GM12878 (cell line): ENCODE measurements around the gene NDUFB11. TPM values are rescaled to one million over a fixed set of nuclear protein-coding genes. Genes with fewer than 3 reads are reported as not detected.

Experiments
- ATAC-seq: fragments of 200-7000 bp; cut with Tn5 transposase; 3 replicates; pipeline ENCODE4 v1.9.1; 2020; ENCODE audit warnings: mild to moderate bottlenecking, moderate library complexity
- BruUV-seq: library from RNA; stranded (reverse); fragments of 400-500 nt; replicated peaks from 2 replicates; lab custom pipeline; 2021; lab: Mats Ljungman, UMichigan
- CTCF ChIA-PET: fragments of 300-600 bp; sonication (Branson Sonifier 250); formaldehyde crosslinking; extraction: SDS; loops from one replicate; lab custom pipeline; 2021; ENCODE audit warnings: inconsistent platforms; lab: Yijun Ruan, JAX
- POLR2A ChIA-PET: fragments of 350-600 bp; formaldehyde crosslinking; extraction: SDS; loops from one replicate; lab custom pipeline; 2021; ENCODE audit warnings: inconsistent platforms; lab: Charles Lee
- RAD21 ChIA-PET: fragments of 300-600 bp; sonication (Branson Sonifier 250); formaldehyde crosslinking; loops from one replicate; lab custom pipeline; 2023; ENCODE audit warnings: antibody characterized with exemption; ENCODE audit not compliant: unreplicated experiment; lab: Charles Lee
- SMC1A ChIA-PET: fragments of 300-600 bp; sonication (Branson Sonifier 250); formaldehyde crosslinking; loops from one replicate; lab custom pipeline; 2023; ENCODE audit not compliant: unreplicated experiment, uncharacterized antibody; lab: Charles Lee
- DNase-seq: peaks from one replicate; pipeline ENCODE4 v3.0.0-alpha.2; 2011; ENCODE audit warnings: low read depth, low spot score
- FAIRE-seq: peaks from 3 replicates; lab custom pipeline; 2011; peaks lifted over from hg19 to GRCh38; lab: Jason Lieb, UNC
- H2AFZ ChIP-seq: 2 replicates; pipeline ENCODE4 v1.6.0; 2011; ENCODE audit warnings: low read depth, low read length, control low read depth; ENCODE audit not compliant: control insufficient read depth
- H3K27ac ChIP-seq: 2 replicates; pipeline ENCODE4 v1.5.1; 2011; ENCODE audit warnings: control low read depth; ENCODE audit not compliant: control insufficient read depth, insufficient read depth
- H3K27me3 ChIP-seq, 2 experiments: replicated peaks in 1 of 2; 2 replicates each; pipeline versions ENCODE4 v1.6.0 to v1.6.1; 2011; ENCODE audit warnings: low read length in 1 of 2; ENCODE audit not compliant: control insufficient read depth in 2 of 2, insufficient read depth in 2 of 2
- H3K36me3 ChIP-seq, 2 experiments: 2 replicates each; pipeline ENCODE4 v1.5.1; 2011; ENCODE audit warnings: low read length in 1 of 2; ENCODE audit not compliant: control insufficient read depth in 2 of 2, insufficient read depth in 2 of 2
- H3K4me1 ChIP-seq: 2 replicates; pipeline ENCODE4 v1.6.1; 2011; ENCODE audit warnings: mild to moderate bottlenecking, low read length, moderate library complexity, mixed read lengths; ENCODE audit not compliant: control insufficient read depth, insufficient read depth
- H3K4me2 ChIP-seq: 2 replicates; pipeline ENCODE4 v1.6.0; 2011; ENCODE audit warnings: control low read depth; ENCODE audit not compliant: control insufficient read depth, insufficient read depth
- H3K4me3 ChIP-seq: fragments of 200-600 bp; sonication (generic); 2 replicates; pipeline ENCODE4 v1.5.1; 2016
- H3K79me2 ChIP-seq: 2 replicates; pipeline ENCODE4 v1.6.0; 2011; ENCODE audit warnings: low read length; ENCODE audit not compliant: control insufficient read depth, insufficient read depth
- H3K9ac ChIP-seq: 2 replicates; pipeline ENCODE4 v1.8.0; 2011; ENCODE audit warnings: low read length, control low read depth, mixed read lengths; ENCODE audit not compliant: control insufficient read depth, insufficient read depth
- H3K9me3 ChIP-seq: replicated peaks from 3 replicates; pipeline ENCODE4 v1.5.1; 2011; ENCODE audit warnings: mild to moderate bottlenecking, low read length; ENCODE audit not compliant: control insufficient read depth, insufficient read depth
- H4K20me1 ChIP-seq: 2 replicates; pipeline ENCODE4 v1.6.0; 2011; ENCODE audit not compliant: control insufficient read depth, insufficient read depth
- ASH2L ChIP-seq: fragments of 300-600, 200-600 bp; sonication (generic); IDR thresholded peaks from 2 replicates; pipeline ENCODE4 v1.6.1; 2017; ENCODE audit warnings: low read depth, mild to moderate bottlenecking, borderline replicate concordance
- BCL11A ChIP-seq: IDR thresholded peaks from 2 replicates; pipeline ENCODE4 v1.6.1; 2011; ENCODE audit warnings: low read depth, low read length
- BCL3 ChIP-seq: IDR thresholded peaks from 2 replicates; pipeline ENCODE4 v1.6.1; 2011; ENCODE audit warnings: borderline replicate concordance, low read depth, mild to moderate bottlenecking, moderate library complexity, low read length; ENCODE audit not compliant: insufficient read depth, poor library complexity, severe bottlenecking
- BHLHE40 ChIP-seq, 2 experiments: fragments of 450-650 bp in 1 of 2; IDR thresholded peaks; 2 replicates each; pipeline ENCODE4 v1.6.1; 2011 to 2017; ENCODE audit warnings: low read depth in 2 of 2, borderline replicate concordance in 1 of 2, improper control_type of control experiment in 1 of 2, low read length in 1 of 2, mild to moderate bottlenecking in 1 of 2
- CBFB ChIP-seq: IDR thresholded peaks from 2 replicates; pipeline ENCODE4 v1.6.1; 2016; ENCODE audit warnings: antibody characterized with exemption, low read depth
- CHD2 ChIP-seq: IDR thresholded peaks from 2 replicates; pipeline ENCODE4 v1.6.1; 2011; ENCODE audit warnings: low read depth, low read length, improper control_type of control experiment, borderline replicate concordance
- CTCF ChIP-seq, 3 experiments: IDR thresholded peaks in 2 of 3; conservative IDR thresholded peaks in 1 of 3; 2 replicates each; pipeline ENCODE4 v1.5.1; 2011; ENCODE audit warnings: low read depth in 3 of 3, low read length in 3 of 3, mild to moderate bottlenecking in 3 of 3, control low read depth in 2 of 3, moderate library complexity in 2 of 3, inconsistent platforms in 1 of 3, mixed read lengths in 1 of 3; ENCODE audit not compliant: control insufficient read depth in 2 of 3, insufficient read depth in 1 of 3; ENCODE audit errors: extremely low read depth in 1 of 3
- PAX8 ChIP-seq: fragments of 450-650 bp; IDR thresholded peaks from 2 replicates; pipeline ENCODE4 v1.6.1; 2017; ENCODE audit warnings: mild to moderate bottlenecking, moderate library complexity
- PML ChIP-seq: IDR thresholded peaks from 2 replicates; pipeline ENCODE4 v1.6.1; 2012; ENCODE audit warnings: low read length, inconsistent platforms
- POLR2AphosphoS5 ChIP-seq: IDR thresholded peaks from 2 replicates; pipeline ENCODE4 v1.6.1; 2011; ENCODE audit warnings: mild to moderate bottlenecking, low read length, inconsistent platforms
- POU2F2 ChIP-seq: IDR thresholded peaks from 3 replicates; pipeline ENCODE4 v1.6.1; 2011; ENCODE audit warnings: low read depth, mild to moderate bottlenecking, low read length, borderline replicate concordance
- TCF3 ChIP-seq: IDR thresholded peaks from 2 replicates; pipeline ENCODE4 v1.6.1; 2012; ENCODE audit warnings: low read depth, mild to moderate bottlenecking, low read length, borderline replicate concordance; ENCODE audit not compliant: insufficient read depth
- ZBED1 ChIP-seq: IDR thresholded peaks from 2 replicates; pipeline ENCODE4 v1.6.1; 2016; ENCODE audit warnings: borderline replicate concordance
- ZNF207 ChIP-seq: fragments of 450-650 bp; IDR thresholded peaks from 2 replicates; pipeline ENCODE4 v1.6.1; 2014; ENCODE audit warnings: antibody characterized with exemption, mild to moderate bottlenecking, borderline replicate concordance
- ZSCAN29 ChIP-seq: fragments of 450-650 bp; IDR thresholded peaks from 2 replicates; pipeline ENCODE4 v1.6.1; 2017; ENCODE audit warnings: mild to moderate bottlenecking, moderate library complexity
- WGBS: methylation state at CpG from one replicate; pipeline ENCODE4 v1.1.6; 2016; ENCODE audit warnings: low lambda C conversion rate; ENCODE audit not compliant: insufficient replicate concordance, insufficient coverage; ENCODE audit errors: missing lambda C conversion rate; 5-methylcytosine and 5-hydroxymethylcytosine counted together
- in situ Hi-C: fragments of 300-500 bp; cut with MboI; formaldehyde crosslinking; loops from 9 replicates; pipeline ENCODE4 v1.14.3; 2018; ENCODE audit warnings: mixed read lengths
- intact Hi-C: fragments of 100-400 bp; cut with micrococcal nuclease; formaldehyde crosslinking; loops from one replicate; pipeline ENCODE4 v1.14.2; 2022; ENCODE audit not compliant: unreplicated experiment
- polyA plus RNA-seq, 11 experiments: library from polyadenylated mRNA; depleted of rRNA in 4 of 11; unstranded in 6 of 11; stranded (reverse) in 5 of 11; fragments of >200 nt; fragmentation: Nextera tagmentation in 4 of 11; fragmentation: Illumina TruSeq in 1 of 11; extraction: Ambion mirVana in 4 of 11; extraction: Trizol in 1 of 11; gene quantifications; 1 replicate in 1 of 11; 2 replicates in 10 of 11; pipeline versions ENCODE4 v1.2.1 to v1.2.3, GENCODE V29; 2011 to 2016; ENCODE audit warnings: inconsistent platforms in 2 of 11, missing spikeins in 2 of 11, low read depth in 1 of 11
- total RNA-seq, 4 experiments: library from RNA; depleted of rRNA in 3 of 4; stranded (reverse); fragments of >200 nt in 3 of 4; fragmentation: Illumina TruSeq in 1 of 4; extraction: Trizol in 1 of 4; gene quantifications; 2 replicates each; pipeline versions ENCODE4 v1.2.1 to v1.2.3, GENCODE V29; 2013 to 2021

NDUFB11 gene
- total and polyA plus RNA-seq, 10 of the 15 experiments (the other 5 are each of a cell fraction or from before 2014, with no cell fraction given): 16.1 to 202 (median 83.3) TPM

GRCh38 chrX:47148946-47149345 lies 4.4 kb upstream of the NDUFB11 start:
- Histone ChIP-seq H3K27me3 (no peaks in the 10 kb centered on the region), H3K4me1 (peaks cover 6% of the 10 kb centered on the region; the same call in 1 of the 2 replicates), H3K9ac (no peak overlapping the region), H4K20me1 (no peaks in the 10 kb centered on the region), H3K79me2 (peaks cover 61% of the 10 kb centered on the region), H3K4me3 (no peak overlapping the region), H3K36me3 (no peaks in the 10 kb centered on the region; a peak in 2 of 4 replicates), H3K27ac (no peak overlapping the region), H3K9me3 (no peaks in the 10 kb centered on the region; the same call in 2 of the 3 replicates), H2AFZ (no peak overlapping the region), H3K4me2 (no peak overlapping the region)
- ChIA-PET SMC1A (no interaction called here), RAD21 (no interaction called here), CTCF (interaction anchor here (1.0 kb wide), 1 partner anchor 44 kb away, joined by 3 read pairs; no protein-coding TSS in a partner anchor), POLR2A (no interaction called here)
- DNase-seq: no peak
- no peak for TF ChIP-seq BCL3
- no peak for TF ChIP-seq BCL11A
- TF ChIP-seq CBFB: no peak
- no peak for TF ChIP-seq BHLHE40 (IDR thresholded peaks at IDR 0.05; ENCODE audit: borderline replicate concordance in 1 of 2, low read depth in 2 of 2, low read length in 1 of 2)
- no peak for TF ChIP-seq ZSCAN29
- TF ChIP-seq ZBED1: no peak
- no peak for TF ChIP-seq PAX8
- TF ChIP-seq POU2F2: no peak
- no peak for TF ChIP-seq POLR2AphosphoS5
- TF ChIP-seq PML: no peak
- TF ChIP-seq ZNF207: no peak
- TF ChIP-seq ASH2L: no peak
- TF ChIP-seq CTCF (IDR thresholded peaks at IDR 0.05 in 2 of 3, conservative IDR thresholded peaks at IDR 0.05 in 1 of 3; ENCODE audit: control insufficient read depth in 2 of 3, extremely low read depth in 1 of 3, insufficient read depth in 1 of 3, low read depth in 3 of 3, low read length in 3 of 3): no peak
- TF ChIP-seq CHD2: no peak
- no peak for TF ChIP-seq TCF3
- ATAC-seq: no peak
- FAIRE-seq: no peak
- intact Hi-C loops (no loop called here), in situ Hi-C loops (no loop called here)
- WGBS: 17% methylated on average over 2 of the region's 2 CpGs
- no TSS peak for BruUV-seq
